Mesendoderm (in vitro differentiated cells): ENCODE results near the gene RNPS1.

Experiments
- DNase-seq: peaks from one replicate; pipeline ENCODE4 v3.0.0; 2013
- H2AK5ac ChIP-seq: 2 replicates; pipeline ENCODE4 v1.6.1; 2013; ENCODE audit warnings: low read length, inconsistent platforms
- H2BK120ac ChIP-seq: 2 replicates; pipeline ENCODE4 v1.6.1; 2013; ENCODE audit warnings: low read depth, mild to moderate bottlenecking, low read length, moderate library complexity, mixed read lengths
- H2BK15ac ChIP-seq: replicated peaks from 2 replicates; pipeline ENCODE4 v1.6.1; 2013; ENCODE audit warnings: low read depth, mild to moderate bottlenecking, moderate library complexity
- H2BK5ac ChIP-seq: 2 replicates; pipeline ENCODE4 v1.6.1; 2013; ENCODE audit warnings: low read length, inconsistent platforms
- H3K18ac ChIP-seq: 2 replicates; pipeline ENCODE4 v1.6.1; 2013; ENCODE audit warnings: mild to moderate bottlenecking, low read length, mixed read lengths
- H3K23ac ChIP-seq: one replicate; pipeline ENCODE4 v1.6.1; 2013; ENCODE audit warnings: low read length
- H3K27ac ChIP-seq: 2 replicates; pipeline ENCODE4 v1.5.1; 2013; ENCODE audit warnings: low read depth, mild to moderate bottlenecking, inconsistent platforms, low read length, moderate library complexity
- H3K27me3 ChIP-seq: 2 replicates; pipeline ENCODE4 v1.6.1; 2013; ENCODE audit warnings: low read length, control low read depth, mild to moderate bottlenecking, inconsistent platforms; ENCODE audit not compliant: insufficient read depth, poor library complexity
- H3K36me3 ChIP-seq: 2 replicates; pipeline ENCODE4 v1.6.1; 2013; ENCODE audit warnings: low read length, inconsistent platforms; ENCODE audit not compliant: control insufficient read depth, insufficient read depth
- H3K4ac ChIP-seq: one replicate; pipeline ENCODE4 v1.6.1; 2013; ENCODE audit warnings: low read depth, mild to moderate bottlenecking, low read length, moderate library complexity
- H3K4me1 ChIP-seq: 2 replicates; pipeline ENCODE4 v1.6.1; 2013; ENCODE audit warnings: low read depth, low read length, inconsistent platforms; ENCODE audit not compliant: control insufficient read depth
- H3K4me2 ChIP-seq: 2 replicates; pipeline ENCODE4 v1.6.1; 2013; ENCODE audit warnings: low read length
- H3K4me3 ChIP-seq: 2 replicates; pipeline ENCODE4 v1.5.1; 2013; ENCODE audit warnings: mild to moderate bottlenecking, low read length
- H3K56ac ChIP-seq: one replicate; pipeline ENCODE4 v1.6.1; 2013; ENCODE audit warnings: low read length
- H3K79me1 ChIP-seq: 2 replicates; pipeline ENCODE4 v1.6.1; 2013; ENCODE audit warnings: low read length, inconsistent platforms
- H3K79me2 ChIP-seq: 2 replicates; pipeline ENCODE4 v1.6.1; 2013; ENCODE audit warnings: mild to moderate bottlenecking, low read length; ENCODE audit not compliant: control insufficient read depth, insufficient read depth
- H3K9ac ChIP-seq: 2 replicates; pipeline ENCODE4 v1.6.1; 2013; ENCODE audit warnings: low read length, inconsistent platforms
- H4K5ac ChIP-seq: one replicate; pipeline ENCODE4 v1.6.1; 2013; ENCODE audit warnings: low read length
- H4K8ac ChIP-seq: one replicate; pipeline ENCODE4 v1.6.1; 2013; ENCODE audit warnings: low read depth, mild to moderate bottlenecking, control low read depth, low read length, moderate library complexity
- WGBS: extraction: QIAGEN DNeasy Blood & Tissue Kit; methylation state at CpG from one replicate; pipeline ENCODE4 v1.1.7; 2013; ENCODE audit warnings: low lambda C conversion rate, missing lambda C conversion rate; ENCODE audit not compliant: insufficient coverage; ENCODE audit errors: extremely low coverage; 5-methylcytosine and 5-hydroxymethylcytosine counted together

The RNPS1 gene

GRCh38 chr16:2250652-2251295 is 17.2 kb downstream of the RNPS1 start:
- Histone ChIP-seq H3K18ac (peak overlapping the region; percentile 97), H3K4me3 (peak overlapping the region; percentile 16), H2BK5ac (no peak overlapping the region), H3K79me1 (peaks cover 4% of the 10 kb centered on the region), H3K36me3 (peaks cover 9% of the 10 kb centered on the region), H3K4me2 (peak overlapping the region; percentile 46), H2AK5ac (no peak overlapping the region), H4K5ac (no peak overlapping the region), H3K79me2 (peaks cover 8% of the 10 kb centered on the region), H3K56ac (peak overlapping the region; percentile 78), H2BK120ac (no peak overlapping the region), H2BK15ac (no peak overlapping the region), H4K8ac (peak overlapping the region; percentile 99), H3K4me1 (no peaks in the 10 kb centered on the region), H3K23ac (no peak overlapping the region), H3K27me3 (no peaks in the 10 kb centered on the region), H3K4ac (peak overlapping the region; percentile 92), H3K9ac (peak overlapping the region; percentile 65), H3K27ac (peak overlapping the region; percentile 94)
- no CpG with 5 or more reads among the region's 35 CpGs for WGBS
- peak; percentile 48 for DNase-seq

- peaks cover 6% of the 10 kb centered on the region for H3K79me1 ChIP-seq
- H3K27ac ChIP-seq, result no peak overlapping the region
- no peak overlapping the region for H3K4ac ChIP-seq
- no peak overlapping the region for H2BK5ac ChIP-seq
- no peaks in the 10 kb centered on the region for H3K4me1 ChIP-seq
- H3K23ac ChIP-seq, result no peak overlapping the region
- no peak for DNase-seq
- no peak overlapping the region for H3K4me2 ChIP-seq
- H3K27me3 ChIP-seq, result no peaks in the 10 kb centered on the region
- no CpG with 5 or more reads among the region's 18 CpGs for WGBS
- no peak overlapping the region for H3K9ac ChIP-seq
- H3K79me2 ChIP-seq, result peaks cover 8% of the 10 kb centered on the region
- H4K5ac ChIP-seq, result no peak overlapping the region
- no peak overlapping the region for H3K56ac ChIP-seq
- H2BK15ac ChIP-seq, result no peak overlapping the region
- H3K36me3 ChIP-seq, result peaks cover 6% of the 10 kb centered on the region
- no peak overlapping the region for H4K8ac ChIP-seq
- no peak overlapping the region for H2BK120ac ChIP-seq
- no peak overlapping the region for H3K4me3 ChIP-seq
- no peak overlapping the region for H2AK5ac ChIP-seq
- no peak overlapping the region for H3K18ac ChIP-seq
Observed at GRCh38 chr16:2246301-2246885, 21.5 kb downstream of the RNPS1 start.

- Histone ChIP-seq H2AK5ac (no peak overlapping the region), H3K4me2 (no peak overlapping the region), H3K27me3 (no peaks in the 10 kb centered on the region), H2BK15ac (no peak overlapping the region), H3K4ac (no peak overlapping the region), H3K18ac (no peak overlapping the region), H3K79me2 (peaks cover 5% of the 10 kb centered on the region), H4K5ac (no peak overlapping the region), H3K4me1 (no peaks in the 10 kb centered on the region), H3K36me3 (peaks cover 6% of the 10 kb centered on the region), H4K8ac (no peak overlapping the region), H3K27ac (no peak overlapping the region), H3K9ac (no peak overlapping the region), H3K79me1 (peaks cover 4% of the 10 kb centered on the region), H2BK120ac (no peak overlapping the region), H3K23ac (no peak overlapping the region), H3K4me3 (no peak overlapping the region), H3K56ac (no peak overlapping the region), H2BK5ac (no peak overlapping the region)
- no CpG with 5 or more reads among the region's 30 CpGs for WGBS
- no peak for DNase-seq
Observed at GRCh38 chr16:2244926-2245795, 22.8 kb downstream of the RNPS1 start.

GRCh38 chr16:2244301-2244700 is 23.6 kb downstream of the RNPS1 start:
- Histone ChIP-seq H3K9ac (no peak overlapping the region), H3K27me3 (no peaks in the 10 kb centered on the region), H2BK120ac (no peak overlapping the region), H3K4me1 (no peaks in the 10 kb centered on the region), H3K27ac (no peak overlapping the region), H3K79me1 (peaks cover 4% of the 10 kb centered on the region), H3K4ac (no peak overlapping the region), H2BK5ac (no peak overlapping the region), H2AK5ac (no peak overlapping the region), H3K4me3 (no peak overlapping the region), H3K79me2 (peaks cover 4% of the 10 kb centered on the region), H3K56ac (no peak overlapping the region), H3K36me3 (peaks cover 6% of the 10 kb centered on the region), H4K8ac (no peak overlapping the region), H2BK15ac (no peak overlapping the region), H4K5ac (no peak overlapping the region), H3K4me2 (no peak overlapping the region), H3K18ac (no peak overlapping the region), H3K23ac (no peak overlapping the region)
- DNase-seq, result peak; percentile 40
- WGBS, result no CpG with 5 or more reads among the region's 17 CpGs

GRCh38 chr16:2243781-2244180 is 24.1 kb downstream of the RNPS1 start:
- Histone ChIP-seq H3K4me3 (no peak overlapping the region), H2BK15ac (no peak overlapping the region), H3K4me1 (no peaks in the 10 kb centered on the region), H3K27me3 (no peaks in the 10 kb centered on the region), H4K8ac (no peak overlapping the region), H3K27ac (no peak overlapping the region), H3K23ac (no peak overlapping the region), H3K79me1 (peaks cover 4% of the 10 kb centered on the region), H4K5ac (no peak overlapping the region), H3K4ac (no peak overlapping the region), H2AK5ac (no peak overlapping the region), H3K56ac (no peak overlapping the region), H3K4me2 (no peak overlapping the region), H3K9ac (no peak overlapping the region), H3K36me3 (peaks cover 6% of the 10 kb centered on the region), H2BK120ac (no peak overlapping the region), H3K79me2 (peaks cover 2% of the 10 kb centered on the region), H2BK5ac (no peak overlapping the region), H3K18ac (no peak overlapping the region)
- no CpG with 5 or more reads among the region's 11 CpGs for WGBS
- DNase-seq, result no peak
